K562 (cell line): Measurements from ENCODE around the gene ADCYAP1R1. TPM values are rescaled to one million over a fixed set of nuclear protein-coding genes. Genes with fewer than 3 reads are reported as not detected.

Experiments
- ATAC-seq: fragments of 200-7000 bp; cut with Tn5 transposase; 3 replicates; pipeline ENCODE4 v1.9.1; 2020; ENCODE audit warnings: moderate library complexity
- BruUV-seq: library from RNA; stranded (reverse); fragments of 400-500 nt; replicated peaks from 2 replicates; lab custom pipeline; 2021; lab: Mats Ljungman, UMichigan
- CTCF ChIA-PET: fragments of 300-600 bp; formaldehyde crosslinking; extraction: SDS; loops from one replicate; lab custom pipeline; 2021; ENCODE audit warnings: low intra/inter-chr PET ratio; lab: Yijun Ruan, JAX
- POLR2A ChIA-PET: fragments of 300-600, 350-650 bp; sonication (Branson Sonifier 250); formaldehyde crosslinking; extraction: SDS; loops from one replicate; lab custom pipeline; 2021; ENCODE audit warnings: antibody characterized with exemption, inconsistent platforms; lab: Yijun Ruan, JAX
- DNase-seq, 4 experiments: peaks; one replicate each; pipeline versions ENCODE4 v3.0.0 to v3.0.0-alpha.2; 2011 to 2018; ENCODE audit warnings: low spot score in 3 of 4, mixed read lengths in 3 of 4; ENCODE audit errors: extremely low read depth in 1 of 4
- FAIRE-seq: peaks from 2 replicates; lab custom pipeline; 2011; peaks lifted over from hg19 to GRCh38; lab: Jason Lieb, UNC
- H2AFZ ChIP-seq: 2 replicates; pipeline ENCODE4 v1.6.0; 2011; ENCODE audit warnings: low read depth, low read length, control low read depth, inconsistent platforms
- H3K27ac ChIP-seq: fragments of 200-600 bp; 3 replicates; pipeline ENCODE4 v1.8.0; 2011; ENCODE audit warnings: low read depth, mild to moderate bottlenecking, control low read depth, inconsistent platforms, low read length, moderate library complexity, mixed read lengths; ENCODE audit errors: extremely low read depth
- H3K27me3 ChIP-seq, 2 experiments: fragments of 300-600 bp in 1 of 2; 2 replicates in 1 of 2; 3 replicates in 1 of 2; pipeline versions ENCODE4 v1.6.0 to v1.8.0; 2011; ENCODE audit warnings: inconsistent platforms in 2 of 2, low read length in 2 of 2, mild to moderate bottlenecking in 1 of 2, mixed read lengths in 1 of 2, moderate library complexity in 1 of 2; ENCODE audit not compliant: control insufficient read depth in 2 of 2, insufficient read depth in 2 of 2
- H3K36me3 ChIP-seq: fragments of 300-600 bp; 3 replicates; pipeline ENCODE4 v1.8.0; 2011; ENCODE audit warnings: mild to moderate bottlenecking, low read length, inconsistent platforms; ENCODE audit not compliant: control insufficient read depth, insufficient read depth
- H3K4me1 ChIP-seq, 2 experiments: fragments of 200-600 bp in 1 of 2; replicated peaks in 1 of 2; 2 replicates in 1 of 2; 3 replicates in 1 of 2; pipeline versions ENCODE4 v1.5.1 to v1.8.0; 2011; ENCODE audit warnings: inconsistent platforms in 2 of 2, low read length in 2 of 2, mild to moderate bottlenecking in 1 of 2, mixed read lengths in 1 of 2, moderate library complexity in 1 of 2; ENCODE audit not compliant: control insufficient read depth in 2 of 2, insufficient read depth in 2 of 2
- H3K4me2 ChIP-seq: 2 replicates; pipeline ENCODE4 v1.6.1; 2011; ENCODE audit warnings: low read length, control low read depth, inconsistent platforms, mixed read lengths; ENCODE audit not compliant: insufficient read depth
- H3K4me3 ChIP-seq: fragments of 200-600 bp; sonication (generic), shearing (Covaris generic); 2 replicates; pipeline ENCODE4 v1.5.1; 2016; ENCODE audit warnings: control low read depth, inconsistent platforms
- H3K79me2 ChIP-seq: fragments of 200-600 bp; 3 replicates; pipeline ENCODE4 v1.8.0; 2011; ENCODE audit warnings: low read length, inconsistent platforms; ENCODE audit not compliant: control insufficient read depth, insufficient read depth
- H3K9ac ChIP-seq, 2 experiments: 2 replicates each; pipeline versions ENCODE4 v1.6.0 to v1.6.1; 2011; ENCODE audit warnings: low read depth in 2 of 2, low read length in 2 of 2, control low read depth in 1 of 2, inconsistent platforms in 1 of 2, mild to moderate bottlenecking in 1 of 2, mixed read lengths in 1 of 2; ENCODE audit not compliant: insufficient read depth in 1 of 2
- H3K9me1 ChIP-seq: one replicate; pipeline ENCODE4 v1.6.0; 2011; ENCODE audit warnings: inconsistent platforms, mild to moderate bottlenecking, low read length, moderate library complexity; ENCODE audit not compliant: control insufficient read depth, insufficient read depth
- H3K9me3 ChIP-seq: replicated peaks from 2 replicates; pipeline ENCODE4 v1.5.1; 2011; ENCODE audit warnings: low read depth, low read length, inconsistent platforms; ENCODE audit not compliant: control insufficient read depth, insufficient read depth
- H4K20me1 ChIP-seq: replicated peaks from 2 replicates; pipeline ENCODE4 v1.6.1; 2011; ENCODE audit warnings: low read length, inconsistent platforms, mixed read lengths; ENCODE audit not compliant: control insufficient read depth, insufficient read depth
- ATF1 ChIP-seq, 2 experiments: fragments of 450-650 bp in 1 of 2; IDR thresholded peaks; 2 replicates each; pipeline ENCODE4 v1.6.1; 2016; ENCODE audit warnings: missing compliant biosample characterization in 1 of 2, missing genetic modification characterization in 1 of 2
- ATF7 ChIP-seq: fragments of 450-650 bp; IDR thresholded peaks from 2 replicates; pipeline ENCODE4 v1.7.1; 2014; ENCODE audit warnings: mild to moderate bottlenecking, moderate library complexity
- ETV1 ChIP-seq: fragments of 450-650 bp; conservative IDR thresholded peaks from 2 replicates; pipeline ENCODE4 v1.6.1; 2016; ENCODE audit warnings: missing genetic modification characterization, control low read depth, low read depth, missing compliant biosample characterization
- FOXA3 ChIP-seq, 2 experiments: fragments of 450-650 bp in 1 of 2; sonication (generic) in 1 of 2; formaldehyde crosslinking; IDR thresholded peaks in 1 of 2; conservative IDR thresholded peaks in 1 of 2; 2 replicates each; pipeline versions ENCODE4 v1.4.0 to v1.8.0; 2020 to 2022; ENCODE audit warnings: mild to moderate bottlenecking in 2 of 2, missing genetic modification reagents in 1 of 2
- POU5F1 ChIP-seq: fragments of 150-350 bp; IDR thresholded peaks from 2 replicates; pipeline ENCODE4 v1.6.1; 2014; ENCODE audit warnings: borderline replicate concordance, low read length, low read depth, mild to moderate bottlenecking; ENCODE audit not compliant: partially characterized antibody
- RFX5 ChIP-seq: IDR thresholded peaks from 2 replicates; pipeline ENCODE4 v1.6.1; 2011; ENCODE audit warnings: low read depth, mild to moderate bottlenecking, improper control_type of control experiment, low read length
- SAFB2 ChIP-seq: fragments of 200-400 bp; formaldehyde crosslinking; IDR thresholded peaks from 2 replicates; pipeline ENCODE4 v1.6.1; 2018; ENCODE audit warnings: borderline replicate concordance, low read length, low read depth, moderate library complexity; ENCODE audit not compliant: severe bottlenecking
- TRIM24 ChIP-seq, 2 experiments: fragments of 450-650 bp; IDR thresholded peaks; 2 replicates each; pipeline ENCODE4 v1.6.1; 2016
- ZNF347 ChIP-seq: fragments of 450-650 bp; formaldehyde crosslinking; IDR thresholded peaks from 2 replicates; pipeline ENCODE4 v1.4.0; 2020; ENCODE audit warnings: low read depth, mild to moderate bottlenecking, moderate library complexity
- WGBS: fragments of 100-300 bp; shearing (Covaris generic); methylation state at CpG from one replicate; pipeline ENCODE4 v1.1.6; 2016; ENCODE audit warnings: low coverage, mixed read lengths; ENCODE audit not compliant: insufficient coverage; ENCODE audit errors: missing lambda C conversion rate; 5-methylcytosine and 5-hydroxymethylcytosine counted together
- in situ Hi-C: fragments of 300-500 bp; cut with MboI; formaldehyde crosslinking; loops from 4 replicates; pipeline ENCODE4 v1.15.0; 2018; ENCODE audit warnings: inconsistent platforms, mixed read lengths
- intact Hi-C: fragments of 100-400 bp; cut with micrococcal nuclease; formaldehyde crosslinking; loops from 2 replicates; pipeline ENCODE4 v1.14.2; 2022
- polyA plus RNA-seq, 8 experiments: library from polyadenylated mRNA; depleted of rRNA in 4 of 8; stranded (reverse) in 5 of 8; unstranded in 3 of 8; fragments of >200 nt; fragmentation: Nextera tagmentation in 2 of 8; fragmentation: Illumina TruSeq in 1 of 8; extraction: Ambion mirVana in 2 of 8; extraction: Trizol in 1 of 8; gene quantifications; 2 replicates each; pipeline versions ENCODE4 v1.2.1 to v1.2.3, GENCODE V29; 2011 to 2014; ENCODE audit warnings: inconsistent platforms in 1 of 8, missing spikeins in 1 of 8
- total RNA-seq, 7 experiments: library from RNA; depleted of rRNA in 6 of 7; stranded (reverse); fragments of >200 nt in 6 of 7; fragmentation: Illumina TruSeq in 2 of 7; extraction: Trizol in 2 of 7; gene quantifications; 2 replicates each; pipeline versions ENCODE4 v1.2.1 to v1.2.3, GENCODE V29; 2011 to 2021; ENCODE audit warnings: low replicate concordance in 1 of 7
- TF ChIP-seq, protein P1 (sequence below): fragments of 150-350 bp; conservative IDR thresholded peaks from 2 replicates; pipeline ENCODE4 v1.6.1; 2014; ENCODE audit warnings: low read length

ADCYAP1R1 gene
- total and polyA plus RNA-seq, 9 of the 15 experiments (the other 6 are each of a cell fraction or from before 2014, with no cell fraction given): 0.03 to 0.07 TPM; not detected in 7

- no peak overlapping the region for H3K27ac ChIP-seq
- FAIRE-seq: no peak
- ATAC-seq: no peak
- H3K4me1 ChIP-seq: peaks cover 0 to 7% of the 10 kb centered on the region in 2 experiments; a peak in 2 of 5 replicates
- no peak overlapping the region for H3K4me3 ChIP-seq
- DNase-seq: no peak
- H3K79me2 ChIP-seq: no peaks in the 10 kb centered on the region
- H3K27me3 ChIP-seq: peaks cover 4 to 61% of the 10 kb centered on the region in 2 experiments; a peak in 3 of 5 replicates
- H3K9me1 ChIP-seq: peaks cover 6% of the 10 kb centered on the region
- in situ Hi-C loops (no loop called here), intact Hi-C loops (no loop called here)
- H2AFZ ChIP-seq: no peak overlapping the region
- no TSS peak for BruUV-seq
- H4K20me1 ChIP-seq: 0 out of 2 replicates have a peak, but pooled peaks cover 7% of the 10 kb centered on the region
- H3K4me2 ChIP-seq: no peak overlapping the region
- 9% methylated on average over 35 of the region's 50 CpGs for WGBS
- H3K36me3 ChIP-seq: no peaks in the 10 kb centered on the region
- no peaks in the 10 kb centered on the region for H3K9me3 ChIP-seq
- H3K9ac ChIP-seq: no peak overlapping the region
- ChIA-PET CTCF (no interaction called here), POLR2A (no interaction called here)
- no peak for TF ChIP-seq SAFB2
- no peak for TF ChIP-seq ZNF347 (CRISPR knock-in tag)
- TF ChIP-seq, protein P1, sequence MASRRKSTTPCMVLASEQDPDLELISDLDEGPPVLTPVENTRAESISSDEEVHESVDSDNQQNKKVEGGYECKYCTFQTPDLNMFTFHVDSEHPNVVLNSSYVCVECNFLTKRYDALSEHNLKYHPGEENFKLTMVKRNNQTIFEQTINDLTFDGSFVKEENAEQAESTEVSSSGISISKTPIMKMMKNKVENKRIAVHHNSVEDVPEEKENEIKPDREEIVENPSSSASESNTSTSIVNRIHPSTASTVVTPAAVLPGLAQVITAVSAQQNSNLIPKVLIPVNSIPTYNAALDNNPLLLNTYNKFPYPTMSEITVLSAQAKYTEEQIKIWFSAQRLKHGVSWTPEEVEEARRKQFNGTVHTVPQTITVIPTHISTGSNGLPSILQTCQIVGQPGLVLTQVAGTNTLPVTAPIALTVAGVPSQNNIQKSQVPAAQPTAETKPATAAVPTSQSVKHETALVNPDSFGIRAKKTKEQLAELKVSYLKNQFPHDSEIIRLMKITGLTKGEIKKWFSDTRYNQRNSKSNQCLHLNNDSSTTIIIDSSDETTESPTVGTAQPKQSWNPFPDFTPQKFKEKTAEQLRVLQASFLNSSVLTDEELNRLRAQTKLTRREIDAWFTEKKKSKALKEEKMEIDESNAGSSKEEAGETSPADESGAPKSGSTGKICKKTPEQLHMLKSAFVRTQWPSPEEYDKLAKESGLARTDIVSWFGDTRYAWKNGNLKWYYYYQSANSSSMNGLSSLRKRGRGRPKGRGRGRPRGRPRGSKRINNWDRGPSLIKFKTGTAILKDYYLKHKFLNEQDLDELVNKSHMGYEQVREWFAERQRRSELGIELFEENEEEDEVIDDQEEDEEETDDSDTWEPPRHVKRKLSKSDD: no peak
- no peak for TF ChIP-seq ATF7
- TF ChIP-seq POU5F1: no peak
- TF ChIP-seq RFX5: no peak
- TF ChIP-seq ATF1 (CRISPR knock-in tag; IDR thresholded peaks at IDR 0.05): no peak
- no peak for TF ChIP-seq ATF1 (tag; IDR thresholded peaks at IDR 0.05)
- no peak for TF ChIP-seq ETV1 (tag)
- TF ChIP-seq TRIM24 (IDR thresholded peaks at IDR 0.05): no peak
- no peak for TF ChIP-seq FOXA3 (CRISPR knock-in tag; conservative IDR thresholded peaks at IDR 0.05 in 1 of 2, IDR thresholded peaks at IDR 0.05 in 1 of 2)
Measured at GRCh38 chr7:31052841-31053601, 913 bp downstream of the ADCYAP1R1 start.
